IPS DF 6.9 (cell line): Measurements from ENCODE around the gene AIRE.

Source experiments
- DNase-seq: peaks from one replicate; pipeline ENCODE4 v3.0.0-alpha.2; 2013; ENCODE audit warnings: low read depth, low spot score
- H3K27ac ChIP-seq: one replicate; pipeline ENCODE4 v1.5.1; 2013; ENCODE audit warnings: low read length, control low read depth
- H3K27me3 ChIP-seq: 2 replicates; pipeline ENCODE4 v1.6.1; 2013; ENCODE audit warnings: mild to moderate bottlenecking, low read length; ENCODE audit not compliant: control insufficient read depth, insufficient read depth
- H3K36me3 ChIP-seq: 2 replicates; pipeline ENCODE4 v1.6.1; 2013; ENCODE audit warnings: low read length; ENCODE audit not compliant: control insufficient read depth, insufficient read depth
- H3K4me1 ChIP-seq: 2 replicates; pipeline ENCODE4 v1.6.1; 2013; ENCODE audit warnings: low read length; ENCODE audit not compliant: control insufficient read depth, insufficient read depth
- H3K4me3 ChIP-seq: 2 replicates; pipeline ENCODE4 v1.5.1; 2013; ENCODE audit warnings: mild to moderate bottlenecking, low read length
- H3K9me3 ChIP-seq: 2 replicates; pipeline ENCODE4 v1.6.1; 2013; ENCODE audit warnings: low read length, inconsistent platforms; ENCODE audit not compliant: control insufficient read depth, insufficient read depth
- WGBS: extraction: QIAGEN DNeasy Blood & Tissue Kit; methylation state at CpG from one replicate; pipeline ENCODE4 v1.1.7; 2013; ENCODE audit warnings: mixed read lengths, missing lambda C conversion rate; ENCODE audit not compliant: insufficient read length, insufficient coverage; 5-methylcytosine and 5-hydroxymethylcytosine counted together

Gene AIRE

DNA sequence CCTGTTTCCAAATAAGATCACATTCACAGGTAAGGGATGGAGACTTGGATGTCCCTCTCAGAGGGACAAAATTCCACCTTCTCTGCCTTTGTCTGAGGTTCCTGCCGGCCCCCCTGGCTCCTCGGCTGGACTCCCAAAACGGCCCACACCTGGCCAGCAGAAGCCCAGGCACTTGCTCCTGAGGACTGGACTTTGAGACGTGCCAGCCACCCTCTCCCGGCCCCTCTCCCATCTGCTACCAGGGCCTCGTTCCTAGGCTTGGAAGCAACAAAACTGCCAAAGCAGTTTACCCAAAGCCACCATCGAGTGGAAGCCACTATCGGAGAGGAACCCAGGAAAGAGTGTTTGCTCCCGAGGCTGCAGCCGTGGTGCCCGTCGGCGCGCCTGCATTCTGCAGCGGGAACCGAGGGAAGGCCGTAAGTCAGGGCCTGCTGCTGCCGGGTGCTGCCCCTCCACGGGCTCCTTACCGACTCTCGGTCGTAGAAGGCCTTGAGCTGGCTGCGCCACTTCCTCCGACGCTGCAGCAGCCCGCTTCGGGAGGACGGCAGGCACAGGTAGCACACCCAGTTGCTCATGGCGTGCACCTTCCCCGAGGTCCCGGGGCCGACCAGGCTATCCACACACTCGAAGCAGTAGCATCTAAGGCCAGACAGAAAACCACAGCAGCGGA lies 27.5 kb upstream of the AIRE start:
- H3K36me3 ChIP-seq, result no peaks in the 10 kb centered on the region
- DNase-seq, result no peak
- WGBS, result no CpG with 5 or more reads among the region's 34 CpGs
- H3K27ac ChIP-seq, result no peak overlapping the region
- no peak overlapping the region for H3K4me3 ChIP-seq
- H3K9me3 ChIP-seq, result no peaks in the 10 kb centered on the region
- H3K4me1 ChIP-seq, result peaks cover 3% of the 10 kb centered on the region; the same call in 1 of the 2 replicates
- no peaks in the 10 kb centered on the region for H3K27me3 ChIP-seq

DNA sequence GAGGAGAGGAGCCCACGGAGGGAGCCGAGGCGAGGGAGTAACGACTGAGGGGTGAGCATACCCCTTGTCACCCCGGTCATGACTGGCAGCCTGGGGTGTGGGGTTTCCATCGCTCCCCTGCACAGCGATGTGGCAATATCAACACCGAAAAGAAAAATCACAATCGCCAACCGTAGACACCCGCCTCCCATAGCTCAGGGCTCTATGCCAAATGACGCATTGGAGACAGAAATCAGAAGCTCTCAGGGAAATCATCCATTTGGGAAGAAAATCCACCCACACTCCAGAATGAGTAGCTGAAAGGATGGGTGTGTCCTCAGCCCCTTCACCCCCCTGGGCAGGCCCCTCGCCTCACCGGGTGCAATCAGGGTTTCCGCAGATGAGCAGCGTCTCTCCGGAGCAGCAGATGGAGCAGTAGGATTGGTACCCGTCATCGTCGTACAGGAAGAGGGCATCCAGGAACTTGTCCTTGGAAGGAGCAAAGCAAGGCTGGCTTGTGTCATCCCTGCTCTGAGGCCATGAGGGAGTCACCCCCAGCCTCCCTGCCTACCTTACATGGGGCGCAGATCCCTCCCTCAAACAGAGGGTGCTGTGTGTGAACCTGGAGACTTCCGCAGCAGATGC lies 26.5 kb upstream of the AIRE start:
- no peaks in the 10 kb centered on the region for H3K9me3 ChIP-seq
- no CpG with 5 or more reads among the region's 22 CpGs for WGBS
- no peak for DNase-seq

DNA sequence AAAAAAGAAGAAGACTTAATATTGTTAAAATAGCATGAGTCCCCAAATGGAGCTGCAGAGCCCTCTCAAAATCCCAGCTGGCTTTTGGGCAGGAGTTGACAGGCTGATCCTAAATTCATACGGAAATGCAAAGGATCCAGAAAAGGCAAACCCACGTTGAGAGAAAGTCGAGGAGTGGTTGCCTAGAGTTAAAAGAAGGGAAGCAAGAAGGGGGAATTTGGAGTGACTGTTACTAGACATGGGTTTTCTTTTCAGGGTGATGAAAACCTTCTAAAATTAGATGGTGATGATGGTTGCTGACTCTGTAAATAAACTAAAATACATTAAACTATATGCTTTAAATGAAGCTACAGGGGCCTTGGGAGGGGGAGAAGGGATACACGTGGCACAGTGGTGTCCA lies 25.6 kb upstream of the AIRE start:
- Histone ChIP-seq H3K27ac (no peak overlapping the region), H3K27me3 (no peaks in the 10 kb centered on the region), H3K4me1 (peaks cover 3% of the 10 kb centered on the region; the same call in 1 of the 2 replicates), H3K4me3 (no peak overlapping the region), H3K9me3 (no peaks in the 10 kb centered on the region), H3K36me3 (no peaks in the 10 kb centered on the region)
- DNase-seq, result no peak
- no CpG with 5 or more reads among the region's 4 CpGs for WGBS

More for the DNA sequence above, 26.5 kb upstream of the AIRE start:
- Histone ChIP-seq H3K27ac (no peak overlapping the region), H3K4me1 (peaks cover 3% of the 10 kb centered on the region; the same call in 1 of the 2 replicates), H3K4me3 (no peak overlapping the region), H3K27me3 (no peaks in the 10 kb centered on the region), H3K36me3 (no peaks in the 10 kb centered on the region)

DNA sequence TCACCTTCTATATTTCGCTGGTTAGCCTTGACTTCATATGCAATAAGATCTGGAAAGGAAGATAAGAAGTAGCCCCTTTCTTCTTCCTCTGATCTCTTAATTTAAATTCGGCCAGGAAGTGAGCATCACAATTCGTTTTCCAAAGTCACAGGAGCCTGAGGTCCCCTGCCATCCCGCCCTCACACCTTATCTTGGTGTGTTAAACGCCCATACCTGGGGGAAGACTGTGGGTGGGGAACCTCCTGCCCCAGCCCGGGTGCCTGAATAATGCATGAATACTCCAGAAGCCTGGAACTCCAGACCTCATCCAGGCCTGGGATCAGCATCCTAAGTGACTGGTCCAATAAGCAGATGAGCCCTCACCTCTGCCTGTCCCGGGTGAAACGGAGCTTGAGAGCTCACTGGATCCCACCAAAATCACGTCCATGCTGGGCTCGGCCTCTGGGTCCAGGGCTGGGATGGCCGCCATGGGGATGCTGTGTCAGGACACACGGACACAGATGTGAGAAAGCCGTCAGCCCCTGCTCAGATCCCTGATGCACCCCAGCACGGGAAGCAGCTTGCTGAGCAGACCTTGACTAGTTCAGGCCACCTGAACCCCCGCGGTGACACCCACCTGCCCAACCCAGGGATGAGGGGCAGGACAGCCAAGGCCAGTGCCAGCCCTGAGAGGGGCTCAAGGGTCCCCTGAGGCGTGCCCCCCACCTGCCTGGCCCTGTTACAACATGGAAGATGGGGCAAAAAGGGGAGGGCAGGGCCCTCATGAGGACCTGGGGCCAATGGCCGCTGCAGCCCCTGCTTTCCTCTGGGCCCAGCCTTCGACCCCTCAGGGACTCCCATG lies 24.7 kb upstream of the AIRE start:
- Histone ChIP-seq H3K4me1 (peaks cover 3% of the 10 kb centered on the region; the same call in 1 of the 2 replicates), H3K4me3 (no peak overlapping the region), H3K27ac (no peak overlapping the region), H3K27me3 (no peaks in the 10 kb centered on the region), H3K9me3 (no peaks in the 10 kb centered on the region), H3K36me3 (no peaks in the 10 kb centered on the region)
- no CpG with 5 or more reads among the region's 19 CpGs for WGBS
- DNase-seq, result no peak

- no peak for DNase-seq
- H3K36me3 ChIP-seq, result no peaks in the 10 kb centered on the region
- H3K27me3 ChIP-seq, result no peaks in the 10 kb centered on the region
- peaks cover 3% of the 10 kb centered on the region; the same call in 1 of the 2 replicates for H3K4me1 ChIP-seq
- no peak within 1 kb of the TSS for H3K4me3 ChIP-seq
- WGBS, result no CpG with 5 or more reads among the region's 19 CpGs
- no peaks in the 10 kb centered on the region for H3K9me3 ChIP-seq
- H3K27ac ChIP-seq, result no peak within 1 kb of the TSS
These were observed 23.9 kb upstream of the AIRE start, which contains the start of gene DNMT3L for GRCh38 chr21:44261675-44262295. Gene DNMT3L, minus strand, starts transcription at chr21:44261897. Its CDS starts 638 bp downstream, at chr21:44261259.

- WGBS, result no CpG with 5 or more reads among the region's 12 CpGs
- DNase-seq, result no peak
- Histone ChIP-seq H3K4me1 (peaks cover 3% of the 10 kb centered on the region; the same call in 1 of the 2 replicates), H3K9me3 (no peaks in the 10 kb centered on the region), H3K36me3 (no peaks in the 10 kb centered on the region), H3K27ac (no peak overlapping the region), H3K4me3 (no peak overlapping the region), H3K27me3 (no peaks in the 10 kb centered on the region)
These were observed 23.2 kb upstream of the AIRE start for GRCh38 chr21:44262338-44263056.

GRCh38 chr21:44263221-44263760 lies 22.4 kb upstream of the AIRE start:
- no peaks in the 10 kb centered on the region for H3K27me3 ChIP-seq
- peaks cover 3% of the 10 kb centered on the region; the same call in 1 of the 2 replicates for H3K4me1 ChIP-seq
- H3K27ac ChIP-seq, result no peak overlapping the region
- H3K36me3 ChIP-seq, result no peaks in the 10 kb centered on the region
- no peaks in the 10 kb centered on the region for H3K9me3 ChIP-seq
- DNase-seq, result no peak
- WGBS, result no CpG with 5 or more reads among the region's 18 CpGs
- no peak overlapping the region for H3K4me3 ChIP-seq

GRCh38 chr21:44263768-44264167 lies 21.9 kb upstream of the AIRE start:
- no CpG with 5 or more reads among the region's 4 CpGs for WGBS
- H3K27ac ChIP-seq, result no peak overlapping the region

DNA sequence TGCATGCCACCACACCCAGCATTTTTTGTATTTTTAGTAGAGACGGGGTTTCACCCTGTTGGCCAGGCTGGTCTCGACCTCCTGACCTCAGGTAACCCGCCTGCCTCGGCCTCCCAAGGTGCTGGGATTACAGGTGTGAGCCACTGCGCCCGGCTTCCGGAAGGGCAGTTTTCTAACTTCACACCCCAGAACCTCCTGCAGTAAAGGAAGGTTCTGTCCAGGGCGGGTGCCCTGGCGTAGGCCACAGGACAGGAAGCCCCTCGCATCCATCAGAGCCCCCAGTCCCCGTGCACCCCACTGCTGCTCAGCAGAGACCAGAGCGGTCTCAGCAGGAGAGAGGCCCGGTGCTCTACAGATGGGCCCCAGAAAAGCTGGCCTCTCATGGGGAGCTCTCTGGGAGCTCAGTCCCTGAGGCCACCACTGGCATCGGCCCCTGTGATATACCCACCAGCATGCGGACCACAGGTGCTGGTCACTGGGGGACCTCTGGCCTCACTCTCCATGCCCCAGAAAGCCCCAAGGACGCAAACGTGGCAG lies 19.9 kb upstream of the AIRE start:
- Histone ChIP-seq H3K27ac (no peak overlapping the region), H3K4me3 (no peak overlapping the region), H3K4me1 (peaks cover 3% of the 10 kb centered on the region; the same call in 1 of the 2 replicates), H3K9me3 (no peaks in the 10 kb centered on the region), H3K36me3 (no peaks in the 10 kb centered on the region), H3K27me3 (no peaks in the 10 kb centered on the region)
- WGBS, result no CpG with 5 or more reads among the region's 17 CpGs
- DNase-seq, result no peak

More at GRCh38 chr21:44263768-44264167, 21.9 kb upstream of the AIRE start:
- Histone ChIP-seq H3K4me3 (no peak overlapping the region), H3K4me1 (peaks cover 3% of the 10 kb centered on the region; the same call in 1 of the 2 replicates), H3K9me3 (no peaks in the 10 kb centered on the region), H3K27me3 (no peaks in the 10 kb centered on the region), H3K36me3 (no peaks in the 10 kb centered on the region)
- DNase-seq, result no peak
